ENCODE data around the gene SP140. TPM values are rescaled to one million over a fixed set of nuclear protein-coding genes. Genes with fewer than 3 reads are reported as not detected.

The SP140 gene
- total RNA-seq, 1 experiment from 2014 or later, result 2.6 TPM

- no TSS peak for BruUV-seq (replicated peaks)
- Histone ChIP-seq H3K36me3 (ENCODE audit: control insufficient read depth in 1 of 2, insufficient read depth in 2 of 2, low read length in 2 of 2) (no peaks in the 10 kb centered on the region), H4K20me1 (ENCODE audit: insufficient read depth) (no peaks in the 10 kb centered on the region), H3K4me3 (replicated peaks in 1 of 2; ENCODE audit: low read depth in 1 of 2, low read length in 2 of 2) (no peak overlapping the region), H2AFZ (ENCODE audit: low read depth, low read length, poor library complexity, severe bottlenecking) (no peak overlapping the region), H3K9ac (ENCODE audit: low read length) (no peak overlapping the region), H3K9me2 (ENCODE audit: insufficient read depth) (no peaks in the 10 kb centered on the region), H3K79me2 (ENCODE audit: insufficient read depth, low read length) (no peaks in the 10 kb centered on the region), H3K27me3 (ENCODE audit: insufficient read depth, low read length) (no peaks in the 10 kb centered on the region), H3K4me2 (ENCODE audit: low read length) (no peak overlapping the region), H3K9me3 (ENCODE audit: control insufficient read depth in 1 of 2, insufficient read depth in 1 of 2, low read depth in 1 of 2, low read length in 2 of 2) (no peaks in the 10 kb centered on the region), H3K4me1 (ENCODE audit: control insufficient read depth in 1 of 2, insufficient read depth in 2 of 2, low read length in 2 of 2) (peaks cover 0 to 6% of the 10 kb centered on the region in 2 experiments; a peak in 1 of 4 replicates), H3K27ac (ENCODE audit: low read depth, low read length) (no peak overlapping the region)
- ChIA-PET POLR2A (no interaction called here), RAD21 (ENCODE audit: low non-redundant PET in 1 of 2, low total read pairs in 2 of 2, uncharacterized antibody in 2 of 2, unreplicated experiment in 2 of 2) (no interaction called here), CTCF (no interaction called here)
- ATAC-seq (no peak), DNase-seq (ENCODE audit: low read depth, low spot score) (no peak)
- intact Hi-C loops (cut with micrococcal nuclease), result no loop called here
- TF ChIP-seq REST (IDR thresholded peaks at IDR 0.05; ENCODE audit: low read depth), result no peak
- no peak for TF ChIP-seq CTCF (IDR thresholded peaks at IDR 0.05 in 2 of 3, conservative IDR thresholded peaks at IDR 0.05 in 1 of 3; ENCODE audit: borderline replicate concordance in 1 of 3, insufficient read depth in 1 of 3, low read depth in 2 of 3, low read length in 2 of 3)
- TF ChIP-seq SRF (IDR thresholded peaks at IDR 0.05; ENCODE audit: low read depth), result no peak
- TF ChIP-seq MAX (IDR thresholded peaks at IDR 0.05), result no peak
These were observed 5.7 kb downstream of the SP140 start for GRCh38 chr2:230231251-230231650.
